Astrocyte (in vitro differentiated cells and primary cell): ENCODE measurements around the gene BCR. TPM values are rescaled to one million over a fixed set of nuclear protein-coding genes. Genes with fewer than 3 reads are reported as not detected.

Source experiments
- DNase-seq: peaks from one replicate; pipeline ENCODE4 v3.0.0-alpha.2; 2010; ENCODE audit warnings: low read depth
- FAIRE-seq: peaks from 2 replicates; lab custom pipeline; 2011; peaks lifted over from hg19 to GRCh38; lab: Jason Lieb, UNC
- H2AFZ ChIP-seq: 2 replicates; pipeline ENCODE4 v1.6.0; 2012; ENCODE audit warnings: low read depth, low read length, inconsistent platforms
- H3K27ac ChIP-seq: 2 replicates; pipeline ENCODE4 v1.5.1; 2011; ENCODE audit warnings: low read depth, low read length, inconsistent platforms
- H3K27me3 ChIP-seq: 2 replicates; pipeline ENCODE4 v1.6.0; 2011; ENCODE audit warnings: low read length, inconsistent platforms; ENCODE audit not compliant: insufficient read depth
- H3K36me3 ChIP-seq: 2 replicates; pipeline ENCODE4 v1.5.1; 2011; ENCODE audit warnings: low read length, inconsistent platforms; ENCODE audit not compliant: insufficient read depth
- H3K4me1 ChIP-seq: 2 replicates; pipeline ENCODE4 v1.5.1; 2011; ENCODE audit warnings: low read length, inconsistent platforms; ENCODE audit not compliant: insufficient read depth
- H3K4me2 ChIP-seq: 2 replicates; pipeline ENCODE4 v1.6.0; 2012; ENCODE audit warnings: low read length, inconsistent platforms
- H3K4me3 ChIP-seq: 2 replicates; pipeline ENCODE4 v1.5.1; 2011; ENCODE audit warnings: low read depth, mild to moderate bottlenecking, low read length, inconsistent platforms; ENCODE audit not compliant: insufficient read depth
- H3K79me2 ChIP-seq: 2 replicates; pipeline ENCODE4 v1.6.0; 2012; ENCODE audit warnings: mild to moderate bottlenecking, low read length, inconsistent platforms; ENCODE audit not compliant: insufficient read depth
- H3K9ac ChIP-seq: 2 replicates; pipeline ENCODE4 v1.6.0; 2012; ENCODE audit warnings: mild to moderate bottlenecking, low read length, inconsistent platforms
- H3K9me3 ChIP-seq: 2 replicates; pipeline ENCODE4 v1.5.1; 2012; ENCODE audit warnings: low read depth, mild to moderate bottlenecking, low read length, inconsistent platforms; ENCODE audit not compliant: insufficient read depth
- H4K20me1 ChIP-seq: 2 replicates; pipeline ENCODE4 v1.6.0; 2012; ENCODE audit warnings: low read length, inconsistent platforms; ENCODE audit not compliant: insufficient read depth
- H3K27ac Mint-ChIP-seq: one replicate; pipeline ENCODE4 v1.8.0; 2021; ENCODE audit warnings: mild to moderate bottlenecking, mixed read lengths; ENCODE audit not compliant: unreplicated experiment
- H3K27me3 Mint-ChIP-seq: one replicate; pipeline ENCODE4 v1.8.0; 2021; ENCODE audit warnings: low read depth, mixed read lengths; ENCODE audit not compliant: unreplicated experiment
- H3K36me3 Mint-ChIP-seq: one replicate; pipeline ENCODE4 v1.8.0; 2021; ENCODE audit warnings: low read depth, mixed read lengths; ENCODE audit not compliant: unreplicated experiment
- H3K4me1 Mint-ChIP-seq: one replicate; pipeline ENCODE4 v1.8.0; 2021; ENCODE audit warnings: low read depth, mixed read lengths; ENCODE audit not compliant: unreplicated experiment
- H3K4me3 Mint-ChIP-seq: one replicate; pipeline ENCODE4 v1.8.0; 2021; ENCODE audit warnings: mild to moderate bottlenecking, moderate library complexity, mixed read lengths; ENCODE audit not compliant: unreplicated experiment
- H3K9me3 Mint-ChIP-seq: one replicate; pipeline ENCODE4 v1.8.0; 2021; ENCODE audit warnings: mild to moderate bottlenecking, mixed read lengths; ENCODE audit not compliant: unreplicated experiment
- EZH2 ChIP-seq: IDR thresholded peaks from 2 replicates; pipeline ENCODE4 v1.6.1; 2012; ENCODE audit warnings: mild to moderate bottlenecking, low read length, inconsistent platforms; ENCODE audit not compliant: insufficient read depth
- total RNA-seq: library from RNA; stranded (reverse); gene quantifications from 2 replicates; pipeline ENCODE4 v1.2.1, GENCODE V29; 2021
- TF ChIP-seq, protein P1 (sequence below): IDR thresholded peaks from 2 replicates; pipeline ENCODE4 v1.5.1; 2011; ENCODE audit warnings: low read depth, mild to moderate bottlenecking, inconsistent platforms, low read length, moderate library complexity; ENCODE audit not compliant: insufficient read depth

Gene BCR
- total RNA-seq, 1 donor from 2014 or later: 48.9 TPM

DNA sequence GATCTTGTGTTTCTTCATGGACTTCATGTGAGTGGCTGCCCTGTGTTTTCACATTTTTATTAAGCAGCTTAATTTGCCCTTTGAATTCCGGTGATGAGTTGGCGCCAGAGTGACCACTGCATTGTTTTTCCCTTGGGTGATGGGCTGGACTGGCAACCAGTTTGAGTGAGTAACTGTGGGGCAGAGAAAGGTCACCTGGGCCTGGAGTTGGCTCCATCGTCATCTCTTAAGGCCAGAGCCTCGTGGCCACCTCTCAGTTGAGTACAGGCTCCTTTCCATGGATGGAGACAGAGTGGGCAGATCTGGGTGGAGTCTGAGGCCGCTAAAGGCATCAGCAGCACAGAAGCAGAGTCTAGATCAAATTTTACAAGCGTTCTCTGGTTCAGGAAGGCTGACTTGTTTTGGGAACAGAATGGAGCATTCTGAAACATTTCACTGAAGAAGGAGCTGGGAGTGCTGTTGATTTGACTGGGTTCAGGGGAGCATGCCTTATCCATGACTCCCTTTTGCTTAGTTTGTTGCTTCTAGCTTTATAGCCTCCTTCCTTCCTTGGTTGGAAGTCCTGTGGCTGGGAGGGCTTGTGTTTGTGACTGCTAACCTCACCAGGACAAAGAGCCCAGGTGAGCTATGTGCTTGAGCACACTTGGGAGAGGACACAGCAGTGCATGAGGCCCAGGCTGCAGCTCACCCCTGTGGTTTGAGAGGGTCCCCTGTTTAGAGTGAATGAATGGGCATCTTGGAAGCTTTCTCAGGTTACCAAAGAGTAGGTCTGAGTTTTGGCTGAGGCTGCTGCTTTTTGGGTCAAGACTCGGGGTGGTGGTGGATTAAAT lies 7.8 kb downstream of the BCR start:
- peaks cover 20% of the 10 kb centered on the region for H3K4me1 Mint-ChIP-seq
- Histone ChIP-seq H3K27me3 (no peaks in the 10 kb centered on the region), H3K36me3 (peaks cover 2% of the 10 kb centered on the region), H2AFZ (no peak overlapping the region), H3K9me3 (no peaks in the 10 kb centered on the region), H3K9ac (no peak overlapping the region), H3K4me2 (peak overlapping the region; percentile 12), H3K27ac (no peak overlapping the region), H3K79me2 (peaks cover 94% of the 10 kb centered on the region), H4K20me1 (peaks cover 96% of the 10 kb centered on the region), H3K4me1 (peaks cover 15% of the 10 kb centered on the region), H3K4me3 (no peak overlapping the region)
- H3K36me3 Mint-ChIP-seq: peaks cover 10% of the 10 kb centered on the region
- H3K27me3 Mint-ChIP-seq: no peaks in the 10 kb centered on the region
- FAIRE-seq (no peak), DNase-seq (peak; percentile 41)
- TF ChIP-seq, protein P1, sequence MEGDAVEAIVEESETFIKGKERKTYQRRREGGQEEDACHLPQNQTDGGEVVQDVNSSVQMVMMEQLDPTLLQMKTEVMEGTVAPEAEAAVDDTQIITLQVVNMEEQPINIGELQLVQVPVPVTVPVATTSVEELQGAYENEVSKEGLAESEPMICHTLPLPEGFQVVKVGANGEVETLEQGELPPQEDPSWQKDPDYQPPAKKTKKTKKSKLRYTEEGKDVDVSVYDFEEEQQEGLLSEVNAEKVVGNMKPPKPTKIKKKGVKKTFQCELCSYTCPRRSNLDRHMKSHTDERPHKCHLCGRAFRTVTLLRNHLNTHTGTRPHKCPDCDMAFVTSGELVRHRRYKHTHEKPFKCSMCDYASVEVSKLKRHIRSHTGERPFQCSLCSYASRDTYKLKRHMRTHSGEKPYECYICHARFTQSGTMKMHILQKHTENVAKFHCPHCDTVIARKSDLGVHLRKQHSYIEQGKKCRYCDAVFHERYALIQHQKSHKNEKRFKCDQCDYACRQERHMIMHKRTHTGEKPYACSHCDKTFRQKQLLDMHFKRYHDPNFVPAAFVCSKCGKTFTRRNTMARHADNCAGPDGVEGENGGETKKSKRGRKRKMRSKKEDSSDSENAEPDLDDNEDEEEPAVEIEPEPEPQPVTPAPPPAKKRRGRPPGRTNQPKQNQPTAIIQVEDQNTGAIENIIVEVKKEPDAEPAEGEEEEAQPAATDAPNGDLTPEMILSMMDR: no peak
- no peak for TF ChIP-seq EZH2
- H3K4me3 Mint-ChIP-seq: no peak overlapping the region
- no peak overlapping the region for H3K27ac Mint-ChIP-seq
- H3K9me3 Mint-ChIP-seq: no peaks in the 10 kb centered on the region

DNA sequence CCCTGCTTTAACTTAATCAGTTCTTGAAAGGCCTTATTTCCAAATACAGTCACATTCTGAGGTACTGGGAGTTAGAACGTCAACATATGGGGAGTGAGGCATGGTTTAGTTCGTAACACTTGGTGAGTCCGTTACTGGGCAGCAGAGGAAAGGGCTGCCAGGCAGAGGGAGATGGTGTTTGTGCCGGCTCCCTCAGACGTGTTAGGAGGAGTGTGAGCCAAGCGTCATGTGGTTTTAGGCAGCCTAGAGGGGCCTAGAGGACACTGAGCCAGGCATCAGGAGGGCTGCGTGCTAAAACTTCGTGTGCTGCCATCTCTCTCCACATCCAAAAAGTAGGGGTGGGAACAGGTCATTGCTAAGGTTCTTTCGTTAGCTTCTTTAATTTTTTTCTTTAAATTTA lies 10.2 kb downstream of the BCR start:
- DNase-seq: no peak
- no peaks in the 10 kb centered on the region for H3K9me3 Mint-ChIP-seq
- peaks cover 2% of the 10 kb centered on the region for H3K36me3 ChIP-seq
- H3K4me3 Mint-ChIP-seq: no peak overlapping the region
- no peak overlapping the region for H3K9ac ChIP-seq
- no peaks in the 10 kb centered on the region for H3K9me3 ChIP-seq
- H3K4me1 Mint-ChIP-seq: peaks cover 9% of the 10 kb centered on the region
- peaks cover 87% of the 10 kb centered on the region for H4K20me1 ChIP-seq
- H3K27ac ChIP-seq: no peak overlapping the region
- H3K27ac Mint-ChIP-seq: no peak overlapping the region
- TF ChIP-seq, protein P1: no peak
- TF ChIP-seq EZH2: no peak
- H3K36me3 Mint-ChIP-seq: peaks cover 8% of the 10 kb centered on the region
- no peak overlapping the region for H3K4me2 ChIP-seq
- peaks cover 10% of the 10 kb centered on the region for H3K4me1 ChIP-seq
- peaks cover 85% of the 10 kb centered on the region for H3K79me2 ChIP-seq
- no peak overlapping the region for H3K4me3 ChIP-seq
- no peak overlapping the region for H2AFZ ChIP-seq
- H3K27me3 ChIP-seq: no peaks in the 10 kb centered on the region
- H3K27me3 Mint-ChIP-seq: no peaks in the 10 kb centered on the region
- no peak for FAIRE-seq

DNA sequence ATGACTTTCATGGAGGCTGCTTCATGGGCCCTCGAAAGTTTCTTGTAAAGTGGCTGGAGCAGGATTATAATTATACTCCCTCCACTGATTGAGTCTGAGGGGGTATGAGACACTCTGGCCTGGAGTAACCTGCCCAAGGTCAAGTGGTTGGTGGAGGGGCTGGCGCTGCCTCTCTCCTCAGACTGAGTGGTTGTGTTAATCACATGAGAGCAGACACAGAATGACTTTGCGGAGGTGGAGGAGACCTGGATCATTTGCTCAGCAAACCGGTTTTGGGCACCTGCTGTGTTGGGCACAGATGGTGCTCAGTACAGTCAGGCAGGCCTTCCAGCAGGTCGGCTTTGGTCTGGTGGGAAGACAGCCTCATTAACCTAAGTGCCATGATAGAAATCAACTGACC lies 11.8 kb downstream of the BCR start:
- H3K27me3 ChIP-seq: no peaks in the 10 kb centered on the region
- no peak overlapping the region for H3K4me2 ChIP-seq
- no peak overlapping the region for H3K9ac ChIP-seq
- no peak for DNase-seq
- Mint-ChIP-seq H3K27ac (no peak overlapping the region), H3K9me3 (no peaks in the 10 kb centered on the region), H3K36me3 (peaks cover 6% of the 10 kb centered on the region), H3K4me3 (no peak overlapping the region), H3K4me1 (peaks cover 7% of the 10 kb centered on the region), H3K27me3 (no peaks in the 10 kb centered on the region)
- H3K4me1 ChIP-seq: peaks cover 10% of the 10 kb centered on the region
- peaks cover 2% of the 10 kb centered on the region for H3K36me3 ChIP-seq
- FAIRE-seq: no peak
- H3K79me2 ChIP-seq: peaks cover 84% of the 10 kb centered on the region
- H2AFZ ChIP-seq: no peak overlapping the region
- H4K20me1 ChIP-seq: peaks cover 86% of the 10 kb centered on the region
- no peaks in the 10 kb centered on the region for H3K9me3 ChIP-seq
- H3K4me3 ChIP-seq: no peak overlapping the region
- no peak overlapping the region for H3K27ac ChIP-seq
- TF ChIP-seq, protein P1: no peak
- TF ChIP-seq EZH2: no peak
